ENCODE measurements around the gene FLYWCH1. TPM values are rescaled to one million over a fixed set of nuclear protein-coding genes. Genes with fewer than 3 reads are reported as not detected.

Gene FLYWCH1
- total RNA-seq, 2 experiments from 2014 or later, result 33.4 to 34.9 TPM

- no peak for TF ChIP-seq CTCF (IDR thresholded peaks at IDR 0.05)
- no peak for DNase-seq
Measured at GRCh38 chr16:2884041-2884451, 27.7 kb upstream of the FLYWCH1 start.

GRCh38 chr16:2894231-2894630, 17.5 kb upstream of the FLYWCH1 start:
- intact Hi-C loops (cut with micrococcal nuclease), result no loop called here
- Mint-ChIP-seq H3K27ac (no peak overlapping the region), H3K27me3 (no peaks in the 10 kb centered on the region), H3K9me3 (no peaks in the 10 kb centered on the region), H3K36me3 (ENCODE audit: low read depth) (no peaks in the 10 kb centered on the region), H3K4me1 (ENCODE audit: low read depth) (no peaks in the 10 kb centered on the region), H3K4me3 (no peak overlapping the region)
- ChIA-PET CTCF (no interaction called here), POLR2A (no interaction called here)
- DNase-seq, result no peak
- TF ChIP-seq CTCF (IDR thresholded peaks at IDR 0.05), result no peak
- ATAC-seq, result no peak

More at GRCh38 chr16:2884041-2884451, 27.7 kb upstream of the FLYWCH1 start:
- POLR2A ChIA-PET, result interaction anchor here (1.0 to 2.3 kb wide), 4 partner anchors 11 to 29 kb away, joined by 3 to 12 read pairs (median 4); no protein-coding TSS in a partner anchor
- Mint-ChIP-seq H3K9me3 (peaks cover 1% of the 10 kb centered on the region), H3K27ac (peak overlapping the region; percentile 74), H3K27me3 (no peaks in the 10 kb centered on the region), H3K36me3 (ENCODE audit: low read depth) (peaks cover 2% of the 10 kb centered on the region), H3K4me3 (peak overlapping the region; percentile 89), H3K4me1 (ENCODE audit: low read depth) (peaks cover 13% of the 10 kb centered on the region)
- intact Hi-C loops (cut with micrococcal nuclease), result no loop called here
- no peak for ATAC-seq
- CTCF ChIA-PET, result interaction anchor here (0.6 to 3.8 kb wide), 10 partner anchors 16 to 86 kb away, joined by 3 to 27 read pairs (median 6); no protein-coding TSS in a partner anchor

- no peak overlapping the region for H3K4me3 Mint-ChIP-seq
- ChIA-PET CTCF (interaction anchor here (0.8 kb wide), 1 partner anchor 24 kb away, joined by 3 read pairs; no protein-coding TSS in a partner anchor), POLR2A (no interaction called here)
- H3K4me1 Mint-ChIP-seq (ENCODE audit: low read depth), result no peaks in the 10 kb centered on the region
- no peak overlapping the region for H3K27ac Mint-ChIP-seq
- no peak for TF ChIP-seq CTCF (IDR thresholded peaks at IDR 0.05)
- no peaks in the 10 kb centered on the region for H3K9me3 Mint-ChIP-seq
- no peaks in the 10 kb centered on the region for H3K36me3 Mint-ChIP-seq (ENCODE audit: low read depth)
- no peak for DNase-seq
- no peak for ATAC-seq
- intact Hi-C loops (cut with micrococcal nuclease), result no loop called here
- H3K27me3 Mint-ChIP-seq, result no peaks in the 10 kb centered on the region
Measured at GRCh38 chr16:2895813-2896212, 15.9 kb upstream of the FLYWCH1 start.

GRCh38 chr16:2896480-2897010, 15.2 kb upstream of the FLYWCH1 start:
- Mint-ChIP-seq H3K4me1 (ENCODE audit: low read depth) (no peaks in the 10 kb centered on the region), H3K27me3 (no peaks in the 10 kb centered on the region), H3K9me3 (no peaks in the 10 kb centered on the region), H3K4me3 (no peak overlapping the region), H3K27ac (no peak overlapping the region), H3K36me3 (ENCODE audit: low read depth) (no peaks in the 10 kb centered on the region)
- ChIA-PET POLR2A (interaction anchor here (1.6 kb wide), 1 partner anchor 645 kb away, joined by 3 read pairs; the partner anchor contains the start of gene ECI1), CTCF (no interaction called here)
- no peak for TF ChIP-seq CTCF (IDR thresholded peaks at IDR 0.05)
- DNase-seq (no peak), ATAC-seq (no peak)
- intact Hi-C loops (cut with micrococcal nuclease), result no loop called here

- TF ChIP-seq CTCF (IDR thresholded peaks at IDR 0.05), result no peak
- POLR2A ChIA-PET, result interaction anchor here (0.5 to 1.6 kb wide), 2 partner anchors 625 to 646 kb away, joined by 3 read pairs; partner anchors contain the start of gene ECI1
- Mint-ChIP-seq H3K36me3 (ENCODE audit: low read depth) (no peaks in the 10 kb centered on the region), H3K4me1 (ENCODE audit: low read depth) (no peaks in the 10 kb centered on the region), H3K9me3 (no peaks in the 10 kb centered on the region), H3K4me3 (no peak overlapping the region), H3K27me3 (no peaks in the 10 kb centered on the region), H3K27ac (no peak overlapping the region)
- no peak for ATAC-seq
- CTCF ChIA-PET, result interaction anchor here (0.7 kb wide), 1 partner anchor 59 kb away, joined by 4 read pairs; no protein-coding TSS in a partner anchor
- no peak for DNase-seq
- intact Hi-C loops (cut with micrococcal nuclease), result no loop called here
Measured at GRCh38 chr16:2897110-2897509, 14.6 kb upstream of the FLYWCH1 start.

All from activated CD8-positive, alpha-beta T cell treated with anti-CD3 and anti-CD28 coated beads for 36 hours (primary cell).